Stimulated activated naive CD4-positive, alpha-beta T cell (primary cell): ENCODE data around the gene SEMA3A.

Experiments used
- DNase-seq, 6 experiments: peaks; one replicate each; lab custom pipeline; 2025; lab: John Stamatoyannopoulos, UW

The SEMA3A gene

DNA sequence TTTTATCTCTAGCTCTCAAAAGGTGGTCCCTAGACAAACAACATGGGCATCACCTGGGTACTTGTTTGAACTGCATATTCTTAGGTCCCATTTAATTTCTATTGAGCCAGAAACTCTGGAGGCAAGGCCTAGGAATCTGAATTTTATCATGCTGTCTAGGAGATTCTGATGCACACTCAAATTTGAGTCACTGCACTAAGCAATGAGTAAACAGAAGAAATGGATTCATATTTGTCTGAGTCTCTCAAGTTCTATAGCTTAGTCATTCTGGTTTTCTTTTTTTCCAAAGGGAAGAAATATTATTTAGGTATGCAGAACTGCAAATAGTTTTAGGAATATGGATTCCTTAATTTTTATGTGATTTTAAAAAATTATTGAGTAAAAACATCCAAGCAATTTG, 185.5 kb downstream of the SEMA3A start:
- no peak for DNase-seq

DNA sequence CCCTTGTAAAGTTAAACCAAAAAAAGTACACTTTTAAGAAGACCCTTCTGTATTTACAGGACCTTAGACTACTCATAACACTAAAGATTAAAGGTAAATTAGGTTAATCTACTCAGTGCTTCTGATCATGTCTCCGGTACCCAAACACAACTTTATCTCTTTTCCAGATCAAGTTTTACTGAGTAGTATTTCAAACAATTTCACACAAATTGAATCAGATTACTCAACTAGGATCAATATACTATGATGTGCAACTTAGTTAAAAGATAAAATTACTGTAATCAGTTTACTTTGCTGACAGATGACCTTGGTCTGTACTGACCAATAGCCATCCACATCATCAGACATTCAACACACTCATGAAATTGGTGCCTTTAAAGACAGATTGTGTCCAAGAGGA, 191.4 kb downstream of the SEMA3A start:
- no peak for DNase-seq

DNA sequence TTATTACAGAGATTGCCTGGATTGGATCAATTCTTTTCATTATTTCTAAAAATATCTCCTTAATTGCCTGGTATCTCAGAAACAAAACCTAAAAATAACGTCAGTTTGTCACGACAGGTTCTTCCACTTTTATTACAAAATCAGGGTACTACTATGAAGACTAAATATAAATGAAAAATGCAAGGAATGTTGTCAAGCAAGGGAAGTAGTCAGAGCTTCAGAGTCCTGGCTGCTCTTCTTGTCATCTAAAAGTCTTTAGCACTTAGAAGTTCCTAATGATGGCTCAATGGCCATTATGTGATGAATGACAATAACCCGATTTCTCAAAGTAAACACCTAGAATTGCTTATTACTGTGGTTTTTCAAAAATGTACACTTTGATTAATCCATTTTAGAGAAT, 192.2 kb downstream of the SEMA3A start:
- no peak for DNase-seq

DNA sequence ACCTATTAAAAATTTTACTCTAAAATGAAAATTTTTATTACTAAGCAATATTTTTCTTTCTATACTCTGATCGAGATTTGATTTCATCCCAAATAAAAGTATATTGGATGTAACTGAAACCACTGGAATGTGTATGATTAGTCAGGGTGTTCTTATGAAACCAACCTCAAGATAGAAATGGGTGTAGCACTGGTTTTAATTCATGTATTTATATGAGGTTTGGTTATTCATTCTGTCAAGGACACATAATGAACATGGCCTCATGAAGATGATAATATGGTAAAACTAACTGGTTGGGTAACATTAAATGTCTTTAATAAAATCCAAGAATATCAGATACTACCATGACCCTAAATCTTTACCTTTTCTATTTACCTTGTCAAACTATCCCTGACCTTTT, 197.7 kb downstream of the SEMA3A start:
- no peak for DNase-seq

DNA sequence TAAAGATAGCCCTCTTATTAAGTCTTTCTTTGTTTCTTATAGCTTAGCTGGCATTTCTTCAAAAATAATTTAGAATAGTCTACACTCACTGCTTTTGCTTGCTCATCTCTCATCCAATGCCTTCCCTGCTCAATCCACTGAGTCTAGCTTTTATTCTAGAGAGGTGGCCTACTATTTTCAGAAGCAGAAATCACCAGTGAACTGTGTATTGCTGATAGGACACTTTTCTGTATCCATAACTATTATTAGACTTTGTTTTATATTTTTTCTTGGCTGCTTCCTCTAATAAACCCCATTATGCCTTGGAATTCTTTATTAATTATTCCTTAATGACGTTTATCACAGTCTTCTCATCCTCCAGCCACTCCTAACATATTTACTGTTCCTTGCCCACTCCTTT, 206.8 kb downstream of the SEMA3A start:
- no peak for DNase-seq

DNA sequence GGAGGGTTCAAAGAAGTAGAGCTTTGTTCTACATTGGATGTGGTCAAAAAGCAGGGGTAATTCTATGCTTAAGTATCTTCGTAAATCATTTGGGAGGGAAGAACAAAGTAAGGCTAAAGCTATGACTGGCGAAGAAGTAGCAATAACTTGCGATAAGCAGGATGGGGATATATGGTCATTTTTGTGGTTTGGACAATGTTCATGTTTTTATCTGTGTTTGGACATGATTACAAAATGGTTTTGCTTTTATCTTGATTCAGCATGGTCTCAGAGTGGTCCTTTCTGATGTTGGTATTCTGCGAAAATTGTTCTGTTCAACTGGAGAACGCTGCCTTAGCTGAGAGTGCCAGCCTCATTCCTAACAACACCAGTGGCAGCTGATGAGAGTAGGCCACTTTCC, 208.8 kb downstream of the SEMA3A start:
- no peak for DNase-seq

DNA sequence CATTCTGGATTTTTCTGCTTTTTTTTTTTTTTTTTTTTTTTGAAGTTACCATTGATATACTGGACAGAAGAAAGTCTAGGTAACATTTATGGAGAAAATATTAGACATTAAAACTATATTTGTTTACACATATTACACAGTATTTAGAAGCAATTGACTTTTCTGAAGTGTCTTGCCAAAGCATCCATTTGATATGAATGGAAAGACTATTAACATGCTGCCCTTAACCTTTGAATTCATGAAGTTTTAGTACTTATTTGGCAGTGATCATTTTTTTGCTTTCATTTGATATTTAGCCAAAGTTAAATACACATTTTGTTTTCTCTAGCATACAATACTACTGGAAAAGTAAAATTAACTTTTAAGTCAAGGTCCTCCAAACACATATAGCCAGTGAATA, 210.0 kb downstream of the SEMA3A start:
- DNase-seq: no peak

DNA sequence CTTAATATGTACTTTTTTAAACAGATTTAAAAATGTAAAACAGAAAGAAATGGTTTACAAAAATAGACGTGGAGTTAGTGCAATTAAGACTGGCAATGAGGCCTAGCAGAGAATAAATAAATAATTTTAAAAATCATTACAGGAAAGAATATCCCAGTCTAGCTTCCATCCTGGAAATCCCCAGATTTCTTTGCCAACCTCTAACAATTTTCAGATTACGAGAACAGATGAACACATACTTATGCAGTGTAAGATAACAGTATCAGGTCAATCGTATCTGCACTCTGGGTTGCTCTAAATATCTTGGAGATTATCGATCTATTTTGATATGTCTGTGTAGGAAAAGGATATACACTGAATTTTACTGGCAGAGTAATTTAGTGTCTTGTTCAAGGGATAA, 210.5 kb downstream of the SEMA3A start:
- no peak for DNase-seq

DNA sequence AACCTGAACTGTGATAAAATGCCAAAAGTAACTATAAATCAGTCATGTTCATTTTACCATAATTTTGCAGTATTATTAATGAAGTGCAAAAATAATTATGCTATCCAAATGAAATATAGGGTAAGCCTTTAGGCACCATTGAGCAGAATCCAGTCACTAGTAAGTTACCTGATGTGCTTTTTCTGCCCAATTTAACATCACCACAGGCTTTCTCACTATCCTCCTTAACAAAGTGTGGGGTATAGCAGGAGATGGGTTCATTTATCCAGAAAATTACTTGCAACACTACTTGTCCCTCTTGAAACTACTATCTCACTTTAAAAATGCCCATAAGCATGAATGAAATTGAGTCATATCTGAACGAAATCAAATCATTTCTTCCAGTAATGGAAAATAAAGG, 211.0 kb downstream of the SEMA3A start:
- DNase-seq: no peak

DNA sequence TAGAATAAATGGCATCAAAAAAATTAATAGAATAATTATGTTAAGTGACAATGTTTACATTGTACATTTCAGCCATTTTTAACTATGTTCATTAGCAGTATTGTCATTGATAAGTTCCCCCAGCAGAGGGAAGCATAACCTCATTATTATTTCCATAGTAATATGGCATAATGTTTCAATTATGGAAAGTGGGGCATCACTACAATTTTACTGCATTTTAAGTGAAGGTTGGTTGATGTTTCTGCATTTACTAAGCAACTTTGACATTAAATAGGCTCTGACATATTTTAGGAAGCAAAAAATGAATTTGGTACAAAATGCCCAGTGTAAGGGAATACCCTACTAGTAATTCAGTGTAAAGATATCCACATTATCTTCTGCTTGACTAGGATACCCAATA, 218.3 kb downstream of the SEMA3A start:
- peak in 3 of 6 experiments; percentile 16 to 71 (median 63) for DNase-seq

DNA sequence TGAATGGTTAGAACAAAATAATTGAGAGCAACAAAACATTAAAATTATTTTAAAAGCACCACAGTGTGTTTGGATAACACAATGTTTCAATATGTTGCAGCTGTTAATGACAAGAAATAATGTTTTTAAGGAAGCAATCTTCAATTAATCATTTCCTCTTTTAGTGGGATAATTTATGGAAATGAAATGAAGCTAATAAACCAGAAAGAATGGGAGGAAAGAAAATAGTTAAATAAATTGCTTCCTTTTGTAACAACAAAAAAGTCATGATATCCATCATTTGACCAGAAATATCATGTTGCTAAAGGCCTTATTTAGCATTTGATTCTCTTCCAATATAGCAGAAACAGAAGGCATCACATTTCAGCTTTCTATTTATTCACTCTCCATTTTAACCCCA, 224.5 kb downstream of the SEMA3A start:
- no peak for DNase-seq

DNA sequence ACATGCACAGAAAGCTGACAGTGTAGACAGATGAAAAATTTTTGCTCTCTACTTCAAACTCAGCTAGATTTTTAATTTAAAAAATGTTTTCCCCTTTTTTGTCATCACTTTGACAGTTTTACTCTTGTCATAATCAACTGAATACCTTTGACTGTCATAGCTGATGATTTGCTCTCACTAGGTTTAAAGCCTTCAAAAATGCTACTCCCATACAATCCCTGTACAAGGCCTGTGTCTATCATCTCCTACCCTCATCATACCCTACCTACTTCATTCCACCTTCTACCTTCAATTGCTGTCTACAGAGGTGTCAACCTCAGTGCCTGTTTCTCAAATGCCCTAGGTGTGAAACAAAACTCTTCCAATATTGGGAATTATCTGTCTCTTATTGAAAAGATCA, 230.3 kb downstream of the SEMA3A start:
- no peak for DNase-seq

DNA sequence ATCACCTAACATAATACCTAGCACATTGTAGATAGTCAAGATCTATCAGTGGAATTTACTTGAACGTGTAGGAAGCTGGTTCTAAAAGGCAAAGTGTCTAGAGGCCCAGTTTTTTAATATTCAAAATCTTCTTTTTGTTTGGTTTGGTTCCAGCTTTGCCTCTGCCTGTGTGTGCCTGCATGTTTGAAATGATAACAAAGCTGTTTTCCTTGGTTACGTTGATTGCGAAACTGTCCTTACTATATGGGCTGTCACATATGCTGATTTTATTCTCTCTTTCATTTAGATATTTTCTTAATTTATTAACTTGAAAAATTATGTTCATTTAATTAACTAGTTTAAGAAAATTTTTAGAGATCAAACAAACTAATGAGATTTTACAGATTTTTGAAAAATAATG, 237.3 kb downstream of the SEMA3A start:
- DNase-seq: no peak

DNA sequence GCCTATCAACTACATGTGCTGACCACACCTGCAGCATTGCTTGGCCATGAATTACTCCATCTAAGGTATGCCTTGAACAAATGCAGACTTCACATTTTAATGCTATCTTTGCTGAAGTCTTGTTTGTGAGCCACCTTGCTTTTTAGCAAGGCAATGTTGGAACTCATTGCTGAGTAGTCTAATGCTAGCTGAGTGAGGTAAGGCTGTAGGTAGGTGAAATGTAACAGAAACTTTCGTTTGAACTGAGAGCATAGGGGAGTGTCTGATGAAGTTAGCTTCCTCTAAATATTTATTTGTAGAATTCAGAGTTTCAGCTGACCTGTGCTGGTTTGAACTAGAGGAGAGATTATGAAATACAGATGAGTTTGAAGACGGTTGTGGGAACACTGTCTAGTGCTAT, 238.5 kb downstream of the SEMA3A start:
- no peak for DNase-seq

DNA sequence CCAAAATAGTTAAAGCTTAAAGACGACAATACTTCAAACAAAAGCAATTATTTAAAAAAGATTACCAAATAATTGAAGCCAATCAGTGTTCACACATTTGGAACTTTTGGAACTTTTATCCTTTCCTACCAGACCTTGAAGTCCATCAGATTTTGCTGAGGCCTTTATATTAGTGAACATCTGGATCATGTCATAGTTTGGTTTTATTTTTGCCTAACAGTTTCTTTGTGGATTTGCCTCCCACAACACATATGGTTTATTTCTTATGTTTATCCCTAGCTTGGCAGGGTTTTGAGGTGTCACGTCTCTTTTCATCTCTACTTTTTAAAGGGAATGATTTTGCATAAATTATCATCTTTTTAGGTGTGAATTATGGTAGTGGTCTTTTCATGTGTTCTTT, 242.4 kb downstream of the SEMA3A start:
- no peak for DNase-seq

DNA sequence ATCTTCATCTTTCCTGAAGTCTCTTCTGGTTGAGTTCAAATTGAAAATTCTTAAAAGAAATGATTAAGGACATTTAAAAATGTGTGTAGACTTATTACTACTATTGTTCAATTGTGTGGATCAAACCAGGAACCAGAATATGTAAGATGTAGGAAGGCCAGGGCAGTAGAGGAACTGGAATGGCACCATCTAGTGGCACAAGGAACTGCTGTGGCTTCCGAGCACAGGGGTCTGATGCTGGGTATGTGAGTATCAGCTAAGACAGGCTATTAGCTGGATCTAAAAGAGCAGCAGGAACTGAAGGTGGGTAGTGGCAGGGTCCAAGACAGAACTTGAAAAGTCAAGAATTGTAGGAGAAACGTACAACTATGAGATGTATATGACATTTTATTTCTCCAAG, 247.3 kb downstream of the SEMA3A start:
- DNase-seq: no peak

DNA sequence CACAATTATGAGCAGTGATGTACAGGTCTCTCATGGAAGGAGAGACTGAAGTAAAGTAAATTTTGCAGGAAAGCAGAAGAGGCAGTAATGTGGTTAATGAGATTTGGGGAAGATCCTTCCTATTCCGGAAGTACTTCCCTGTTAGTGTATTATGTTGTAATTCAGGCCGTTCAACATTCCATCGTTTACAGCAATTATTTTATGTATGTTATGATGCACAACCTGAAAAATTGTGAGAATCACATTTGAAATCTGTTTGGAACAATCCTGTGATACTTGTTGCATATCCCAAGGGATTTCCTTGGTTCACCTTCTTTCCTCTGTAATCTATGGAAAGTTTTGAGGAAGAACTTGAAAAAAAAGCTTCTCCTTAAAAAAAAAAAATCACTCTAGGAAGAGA, 247.8 kb downstream of the SEMA3A start:
- DNase-seq: no peak

DNA sequence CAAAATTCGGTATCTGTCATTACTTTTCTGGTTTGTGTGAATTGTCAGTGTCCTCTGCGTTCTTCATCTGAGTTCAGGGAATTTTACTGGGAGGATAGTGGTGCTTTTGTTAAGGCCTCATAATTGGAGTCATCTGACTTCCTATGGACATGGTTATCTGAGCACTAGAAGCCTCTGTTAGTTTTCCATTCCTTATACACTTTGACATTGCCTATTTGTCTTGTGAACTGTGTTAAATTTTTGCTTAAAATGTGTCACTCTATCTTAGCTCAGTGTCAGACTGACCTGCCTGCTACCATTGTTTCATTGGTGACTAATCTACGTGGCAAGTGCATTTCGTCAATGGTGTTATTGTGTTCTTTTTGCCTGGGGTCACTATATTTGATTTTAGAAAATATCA, 253.3 kb downstream of the SEMA3A start:
- DNase-seq: no peak

DNA sequence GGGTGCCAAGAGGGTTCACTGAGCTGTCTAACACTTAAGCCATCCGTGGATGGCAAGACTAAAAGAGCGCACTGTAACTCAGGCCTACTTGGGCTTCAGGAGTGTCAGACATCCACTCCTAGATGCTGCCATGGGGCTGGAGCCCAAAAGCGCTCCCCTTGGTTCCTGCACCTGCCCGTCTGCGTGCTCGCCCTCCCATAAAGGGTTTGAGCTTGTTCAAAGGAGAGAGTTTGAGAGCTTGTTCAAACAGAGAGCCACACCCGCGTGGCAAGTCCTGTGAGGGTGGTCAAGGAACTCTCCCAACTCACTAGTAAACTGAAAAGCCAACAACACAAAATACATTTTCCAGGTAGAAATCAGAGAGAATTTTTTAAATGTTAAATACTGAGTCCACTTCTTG, 256.7 kb downstream of the SEMA3A start:
- DNase-seq: no peak

DNA sequence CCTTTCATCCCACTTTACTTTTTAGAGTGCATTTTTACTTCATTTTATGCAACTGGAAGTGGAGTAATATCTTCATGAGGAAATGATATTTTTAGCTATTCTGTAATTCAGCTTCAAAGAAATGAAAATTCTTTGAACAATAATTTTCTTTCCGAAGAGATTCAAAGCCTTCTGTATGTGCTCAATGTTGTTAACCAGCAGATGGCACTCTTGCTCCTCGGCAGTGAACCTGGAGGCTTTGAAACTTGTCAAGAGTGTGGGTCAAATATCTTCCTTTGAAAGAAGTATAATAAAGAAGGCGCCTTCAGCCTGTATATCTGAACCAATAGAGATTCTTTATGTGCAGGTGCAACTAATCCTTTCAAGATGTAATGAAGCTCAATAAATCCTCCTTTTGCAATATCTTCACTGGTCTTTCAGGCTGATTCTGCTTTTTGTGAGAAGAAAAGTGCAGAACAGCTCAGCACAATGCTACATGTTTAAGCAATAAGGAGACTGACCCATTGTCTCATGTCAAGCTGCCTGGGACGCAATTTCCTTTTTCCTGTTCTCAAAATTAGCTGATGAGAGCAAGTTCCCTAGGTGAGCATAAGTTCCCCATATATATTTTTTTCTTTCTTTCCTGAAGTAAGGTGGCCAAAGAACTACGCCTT, 258.4 kb downstream of the SEMA3A start:
- DNase-seq: peak; percentile 5 to 68 (median 43)

DNA sequence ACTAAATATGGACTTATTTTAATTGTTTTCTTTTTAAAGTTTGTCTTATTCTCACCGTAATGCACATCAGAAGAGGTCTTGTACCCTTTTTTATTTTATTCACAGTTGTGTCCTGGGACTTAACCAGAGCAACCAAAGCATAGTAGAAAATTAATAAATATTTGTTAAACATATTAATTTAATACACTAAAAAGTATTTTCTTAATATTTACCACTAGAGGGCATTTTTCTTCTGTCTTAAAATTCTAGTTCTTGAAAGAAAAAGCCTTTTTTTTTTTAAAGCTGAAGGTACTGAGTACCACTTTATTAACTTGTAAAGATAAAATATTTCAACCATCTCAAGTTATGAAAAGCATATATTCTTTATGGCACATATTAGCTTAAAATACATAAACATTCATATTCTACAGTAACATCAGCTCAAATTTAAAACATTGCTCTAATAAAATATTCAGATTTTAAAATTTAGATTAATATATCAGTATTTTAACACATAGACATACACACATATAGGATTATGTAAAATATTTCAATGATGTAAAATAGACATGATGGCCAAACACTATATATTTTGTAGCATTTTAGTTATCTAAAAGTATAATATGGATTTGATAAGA, 260.4 kb downstream of the SEMA3A start:
- DNase-seq: no peak

DNA sequence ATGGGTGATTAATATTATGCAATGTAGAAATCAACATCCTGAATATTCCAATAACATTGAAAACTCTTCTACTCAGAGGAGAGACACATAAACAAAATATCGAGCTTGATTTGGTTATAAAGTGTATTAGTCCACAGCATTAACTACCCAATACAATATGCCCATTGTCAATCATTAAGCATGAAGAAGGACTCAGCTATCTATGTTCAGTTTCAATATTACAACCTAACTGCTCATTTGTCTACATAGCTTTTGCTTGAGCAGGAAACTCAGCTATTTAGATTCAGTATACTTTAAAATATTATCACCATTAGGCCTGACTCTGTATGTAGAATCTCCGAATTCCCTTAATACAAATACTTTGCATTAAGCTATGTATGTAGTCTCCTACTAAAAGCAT, 262.6 kb downstream of the SEMA3A start:
- no peak for DNase-seq

DNA sequence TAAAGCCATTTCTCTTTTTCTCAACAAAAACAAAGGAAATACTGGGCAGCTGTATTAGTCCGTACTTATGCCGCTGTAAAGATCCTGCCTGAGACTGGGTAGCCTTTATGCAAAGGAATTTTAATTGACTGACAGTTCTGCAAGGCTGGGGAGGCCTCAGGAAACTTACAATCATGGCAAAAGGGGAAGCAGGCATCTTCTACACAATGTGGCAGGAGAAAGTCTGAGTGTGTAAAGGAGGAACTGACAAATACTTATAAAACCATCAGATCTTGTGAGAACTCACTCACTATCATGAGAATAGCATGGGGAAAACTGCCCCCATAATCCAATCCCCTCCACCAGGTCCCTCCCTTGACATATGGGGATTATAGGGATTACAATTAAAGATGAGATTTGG, 264.3 kb downstream of the SEMA3A start:
- no peak for DNase-seq

DNA sequence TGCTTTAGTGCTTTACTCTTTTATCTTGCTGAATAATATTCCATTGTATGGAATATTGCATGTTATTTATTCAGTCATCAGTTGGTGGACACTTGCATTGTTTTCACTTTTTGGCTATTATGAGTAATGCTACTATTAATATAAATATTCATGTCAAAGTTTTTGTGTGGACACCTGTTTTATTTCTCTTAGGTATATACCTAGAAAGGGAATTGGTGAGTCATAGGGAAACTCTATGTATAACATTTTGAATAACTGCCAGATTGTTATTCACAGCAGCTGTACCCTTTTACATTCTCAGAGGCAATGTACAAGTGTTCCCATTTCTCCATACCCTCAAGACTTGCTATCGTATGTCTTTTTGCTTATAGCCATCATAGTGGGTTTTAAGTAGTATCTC, 268.7 kb downstream of the SEMA3A start:
- DNase-seq: no peak
